ENCODE measurements around the gene SDSL. TPM values are rescaled to one million over a fixed set of nuclear protein-coding genes. Genes with fewer than 3 reads are reported as not detected.

SDSL gene
- polyA plus RNA-seq, 1 donor (not counting 4 experiments of a cell fraction or from before 2014, with no cell fraction given) = 1.9 TPM

DNA sequence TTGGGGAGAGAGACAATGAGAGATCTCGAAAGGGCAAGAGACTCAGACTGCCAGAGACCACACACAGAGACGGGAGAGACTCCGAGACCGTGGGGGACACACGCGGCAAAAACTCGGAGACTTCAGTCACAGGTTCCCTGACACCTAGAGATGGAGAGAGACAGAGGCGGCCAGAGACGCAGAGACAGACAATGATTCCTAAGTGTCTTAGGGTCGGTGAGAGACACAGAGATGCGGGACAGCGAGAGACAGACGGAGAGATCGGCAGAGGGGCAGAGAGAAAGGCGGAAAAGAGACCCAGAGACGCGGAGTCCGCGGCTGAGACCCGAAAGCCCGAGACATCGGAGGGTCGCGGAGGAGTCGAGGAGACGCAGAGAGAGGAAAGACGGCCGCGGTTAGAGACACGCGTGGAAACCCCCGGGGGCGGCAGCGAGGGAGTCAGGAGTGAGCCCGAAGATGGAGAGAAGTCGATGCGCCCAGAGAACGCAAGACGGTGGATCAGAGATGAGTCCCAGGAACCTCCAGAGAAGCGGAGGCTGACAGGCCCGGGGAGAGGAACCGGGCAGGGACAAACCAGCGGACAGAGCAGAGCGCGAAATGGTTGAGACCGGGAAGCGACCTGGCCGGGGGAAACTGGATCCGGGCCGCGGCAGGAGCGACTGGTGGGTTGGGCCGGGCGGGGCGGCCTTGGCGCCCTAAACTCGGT is 41.7 kb downstream of the SDSL start:
- H3K4me1 ChIP-seq (ENCODE audit: control insufficient read depth, extremely low read depth, insufficient read depth, low read length) = peaks cover 15% of the 10 kb centered on the region
- dilution Hi-C loops (cut with MboI; ENCODE audit: extremely low pct_ligation_motif_present, low sequenced_read_pairs) = no loop called here

DNA sequence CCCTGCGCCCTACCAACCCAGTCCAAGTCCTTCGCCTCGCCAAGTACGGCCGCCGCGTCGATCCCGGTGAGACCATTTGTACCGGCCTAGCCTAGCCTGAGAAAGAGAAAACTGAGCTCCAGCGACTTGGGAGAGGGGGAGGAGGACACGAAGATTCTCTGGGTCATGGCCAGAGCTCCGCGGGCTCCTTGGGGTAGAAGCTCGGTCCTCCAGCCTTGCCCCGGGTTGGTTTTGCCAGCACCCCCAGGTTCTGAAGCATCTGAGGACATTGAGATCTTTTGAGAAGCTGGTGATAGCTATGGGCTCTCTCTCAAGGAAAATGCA is 42.2 kb downstream of the SDSL start:
- no peak for DNase-seq (ENCODE audit: low read depth, low spot score)
- dilution Hi-C loops (cut with MboI; ENCODE audit: extremely low pct_ligation_motif_present, low sequenced_read_pairs) = no loop called here
- Histone ChIP-seq H3K4me2 (ENCODE audit: control insufficient read depth, extremely low read depth, insufficient read depth, low read depth, low read length) (peak overlapping the region; percentile 35), H2AFZ (ENCODE audit: control insufficient read depth, low read length) (no peak overlapping the region), H3K9ac (ENCODE audit: control insufficient read depth, extremely low read depth, insufficient read depth, low read length) (no peak overlapping the region), H3K4me1 (ENCODE audit: control insufficient read depth, extremely low read depth, insufficient read depth, low read length) (peaks cover 15% of the 10 kb centered on the region), H3K9me1 (ENCODE audit: control insufficient read depth, extremely low read depth, insufficient read depth, low read length) (no peaks in the 10 kb centered on the region), H3K4me3 (ENCODE audit: control insufficient read depth in 2 of 3, extremely low read depth in 1 of 3, insufficient read depth in 2 of 3, low read depth in 1 of 3, low read length in 3 of 3) (peak overlapping the region in 1 of 3 experiments; percentile 24), H3K79me2 (ENCODE audit: control insufficient read depth, insufficient read depth, low read length) (no peaks in the 10 kb centered on the region), H3K36me3 (ENCODE audit: control insufficient read depth in 2 of 2, extremely low read depth in 1 of 2, insufficient read depth in 2 of 2, low read length in 2 of 2) (no peaks in the 10 kb centered on the region), H3K9me3 (ENCODE audit: control insufficient read depth, low read depth, low read length) (no peaks in the 10 kb centered on the region), H3K27me3 (ENCODE audit: control insufficient read depth, extremely low read depth, insufficient read depth, low read length) (peaks cover 76% of the 10 kb centered on the region), H4K20me1 (ENCODE audit: control insufficient read depth, extremely low read depth, insufficient read depth, low read length) (peaks cover 3% of the 10 kb centered on the region), H3K27ac (ENCODE audit: control insufficient read depth, insufficient read depth, low read length) (no peak overlapping the region)
- TF ChIP-seq EZH2 (IDR thresholded peaks at IDR 0.05; ENCODE audit: low read length) = no peak
- TF ChIP-seq, protein P1, sequence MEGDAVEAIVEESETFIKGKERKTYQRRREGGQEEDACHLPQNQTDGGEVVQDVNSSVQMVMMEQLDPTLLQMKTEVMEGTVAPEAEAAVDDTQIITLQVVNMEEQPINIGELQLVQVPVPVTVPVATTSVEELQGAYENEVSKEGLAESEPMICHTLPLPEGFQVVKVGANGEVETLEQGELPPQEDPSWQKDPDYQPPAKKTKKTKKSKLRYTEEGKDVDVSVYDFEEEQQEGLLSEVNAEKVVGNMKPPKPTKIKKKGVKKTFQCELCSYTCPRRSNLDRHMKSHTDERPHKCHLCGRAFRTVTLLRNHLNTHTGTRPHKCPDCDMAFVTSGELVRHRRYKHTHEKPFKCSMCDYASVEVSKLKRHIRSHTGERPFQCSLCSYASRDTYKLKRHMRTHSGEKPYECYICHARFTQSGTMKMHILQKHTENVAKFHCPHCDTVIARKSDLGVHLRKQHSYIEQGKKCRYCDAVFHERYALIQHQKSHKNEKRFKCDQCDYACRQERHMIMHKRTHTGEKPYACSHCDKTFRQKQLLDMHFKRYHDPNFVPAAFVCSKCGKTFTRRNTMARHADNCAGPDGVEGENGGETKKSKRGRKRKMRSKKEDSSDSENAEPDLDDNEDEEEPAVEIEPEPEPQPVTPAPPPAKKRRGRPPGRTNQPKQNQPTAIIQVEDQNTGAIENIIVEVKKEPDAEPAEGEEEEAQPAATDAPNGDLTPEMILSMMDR (optimal IDR thresholded peaks at IDR 0.05 in 1 of 3, IDR thresholded peaks at IDR 0.05 in 1 of 3, conservative IDR thresholded peaks at IDR 0.05 in 1 of 3; ENCODE audit: extremely low read depth in 1 of 3, insufficient read depth in 2 of 3, low read length in 3 of 3) = no peak
- FAIRE-seq = no peak

More for the DNA sequence above, 41.7 kb downstream of the SDSL start:
- Histone ChIP-seq H3K4me2 (ENCODE audit: control insufficient read depth, extremely low read depth, insufficient read depth, low read depth, low read length) (peak overlapping the region; percentile 43), H3K79me2 (ENCODE audit: control insufficient read depth, insufficient read depth, low read length) (no peaks in the 10 kb centered on the region), H2AFZ (ENCODE audit: control insufficient read depth, low read length) (no peak overlapping the region), H3K9ac (ENCODE audit: control insufficient read depth, extremely low read depth, insufficient read depth, low read length) (no peak overlapping the region), H3K27ac (ENCODE audit: control insufficient read depth, insufficient read depth, low read length) (no peak overlapping the region), H4K20me1 (ENCODE audit: control insufficient read depth, extremely low read depth, insufficient read depth, low read length) (peaks cover 3% of the 10 kb centered on the region), H3K9me3 (ENCODE audit: control insufficient read depth, low read depth, low read length) (no peaks in the 10 kb centered on the region), H3K4me3 (ENCODE audit: control insufficient read depth in 2 of 3, extremely low read depth in 1 of 3, insufficient read depth in 2 of 3, low read depth in 1 of 3, low read length in 3 of 3) (peak overlapping the region in 1 of 3 experiments; percentile 24), H3K36me3 (ENCODE audit: control insufficient read depth in 2 of 2, extremely low read depth in 1 of 2, insufficient read depth in 2 of 2, low read length in 2 of 2) (no peaks in the 10 kb centered on the region), H3K9me1 (ENCODE audit: control insufficient read depth, extremely low read depth, insufficient read depth, low read length) (no peaks in the 10 kb centered on the region), H3K27me3 (ENCODE audit: control insufficient read depth, extremely low read depth, insufficient read depth, low read length) (peaks cover 71% of the 10 kb centered on the region)
- TF ChIP-seq, protein P1 (optimal IDR thresholded peaks at IDR 0.05 in 1 of 3, IDR thresholded peaks at IDR 0.05 in 1 of 3, conservative IDR thresholded peaks at IDR 0.05 in 1 of 3; ENCODE audit: extremely low read depth in 1 of 3, insufficient read depth in 2 of 3, low read length in 3 of 3) = no peak
- TF ChIP-seq EZH2 (IDR thresholded peaks at IDR 0.05; ENCODE audit: low read length) = peak; percentile 98
- DNase-seq (ENCODE audit: low read depth, low spot score) (no peak), FAIRE-seq (no peak)
